ENCODE measurements around the gene LAMA1.

Gene LAMA1

GRCh38 chr18:7094427-7094826, 23.2 kb downstream of the LAMA1 start:
- no peaks in the 10 kb centered on the region for H3K27me3 ChIP-seq (ENCODE audit: insufficient read depth, low read length, poor library complexity, severe bottlenecking)
- no peaks in the 10 kb centered on the region for H4K20me1 ChIP-seq (ENCODE audit: insufficient read depth, low read length, poor library complexity, severe bottlenecking)
- H3K9me3 ChIP-seq (ENCODE audit: insufficient read depth, low read depth, low read length), result no peaks in the 10 kb centered on the region; the same call in 1 of the 2 replicates
- H3K4me3 ChIP-seq (ENCODE audit: low read length, poor library complexity, severe bottlenecking), result no peak overlapping the region
- no peaks in the 10 kb centered on the region for H3K9me2 ChIP-seq (replicated peaks; ENCODE audit: low read depth, low read length)
- TF ChIP-seq CTCF (conservative IDR thresholded peaks at IDR 0.05; ENCODE audit: low read length), result no peak
- no peak for TF ChIP-seq EZH2phosphoT487 (IDR thresholded peaks at IDR 0.05; ENCODE audit: borderline replicate concordance)
- no peaks in the 10 kb centered on the region for H3K36me3 ChIP-seq (ENCODE audit: insufficient read depth, low read length)
- H3K79me2 ChIP-seq (ENCODE audit: insufficient read depth, low read length), result no peaks in the 10 kb centered on the region
- H2AFZ ChIP-seq (ENCODE audit: low read length), result no peak overlapping the region
- H3K9ac ChIP-seq (ENCODE audit: low read depth, low read length, poor library complexity, severe bottlenecking), result no peak overlapping the region
- H3F3A ChIP-seq (ENCODE audit: low read depth), result no peaks in the 10 kb centered on the region
- H3K4me2 ChIP-seq (ENCODE audit: low read depth, low read length, poor library complexity, severe bottlenecking), result no peak overlapping the region
- H3K4me1 ChIP-seq (ENCODE audit: insufficient read depth, low read length, poor library complexity, severe bottlenecking), result no peaks in the 10 kb centered on the region

GRCh38 chr18:7090771-7091170, 26.8 kb downstream of the LAMA1 start:
- TF ChIP-seq EZH2phosphoT487 (IDR thresholded peaks at IDR 0.05; ENCODE audit: borderline replicate concordance), result no peak
- TF ChIP-seq CTCF (conservative IDR thresholded peaks at IDR 0.05; ENCODE audit: low read length), result no peak
- Histone ChIP-seq H3K36me3 (ENCODE audit: insufficient read depth, low read length) (no peaks in the 10 kb centered on the region), H3K9ac (ENCODE audit: low read depth, low read length, poor library complexity, severe bottlenecking) (no peak overlapping the region), H3K79me2 (ENCODE audit: insufficient read depth, low read length) (no peaks in the 10 kb centered on the region), H3K4me1 (ENCODE audit: insufficient read depth, low read length, poor library complexity, severe bottlenecking) (no peaks in the 10 kb centered on the region), H3K27me3 (ENCODE audit: insufficient read depth, low read length, poor library complexity, severe bottlenecking) (no peaks in the 10 kb centered on the region), H3K4me2 (ENCODE audit: low read depth, low read length, poor library complexity, severe bottlenecking) (no peak overlapping the region), H3K9me3 (ENCODE audit: insufficient read depth, low read depth, low read length) (no peaks in the 10 kb centered on the region; the same call in 1 of the 2 replicates), H3F3A (ENCODE audit: low read depth) (no peaks in the 10 kb centered on the region), H3K9me2 (replicated peaks; ENCODE audit: low read depth, low read length) (no peaks in the 10 kb centered on the region), H2AFZ (ENCODE audit: low read length) (no peak overlapping the region), H4K20me1 (ENCODE audit: insufficient read depth, low read length, poor library complexity, severe bottlenecking) (no peaks in the 10 kb centered on the region), H3K4me3 (ENCODE audit: low read length, poor library complexity, severe bottlenecking) (no peak overlapping the region)

GRCh38 chr18:7089369-7089768, 28.2 kb downstream of the LAMA1 start:
- no peaks in the 10 kb centered on the region for H3K36me3 ChIP-seq (ENCODE audit: insufficient read depth, low read length)
- no peaks in the 10 kb centered on the region for H3K27me3 ChIP-seq (ENCODE audit: insufficient read depth, low read length, poor library complexity, severe bottlenecking)
- H3K9me2 ChIP-seq (replicated peaks; ENCODE audit: low read depth, low read length), result no peaks in the 10 kb centered on the region
- no peaks in the 10 kb centered on the region; the same call in 1 of the 2 replicates for H3K9me3 ChIP-seq (ENCODE audit: insufficient read depth, low read depth, low read length)
- H3F3A ChIP-seq (ENCODE audit: low read depth), result no peaks in the 10 kb centered on the region
- H2AFZ ChIP-seq (ENCODE audit: low read length), result no peak overlapping the region
- no peak overlapping the region for H3K4me3 ChIP-seq (ENCODE audit: low read length, poor library complexity, severe bottlenecking)
- no peak overlapping the region for H3K9ac ChIP-seq (ENCODE audit: low read depth, low read length, poor library complexity, severe bottlenecking)
- no peak overlapping the region for H3K4me2 ChIP-seq (ENCODE audit: low read depth, low read length, poor library complexity, severe bottlenecking)
- H4K20me1 ChIP-seq (ENCODE audit: insufficient read depth, low read length, poor library complexity, severe bottlenecking), result no peaks in the 10 kb centered on the region
- no peaks in the 10 kb centered on the region for H3K79me2 ChIP-seq (ENCODE audit: insufficient read depth, low read length)
- TF ChIP-seq EZH2phosphoT487 (IDR thresholded peaks at IDR 0.05; ENCODE audit: borderline replicate concordance) (no peak), CTCF (conservative IDR thresholded peaks at IDR 0.05; ENCODE audit: low read length) (no peak)
- no peaks in the 10 kb centered on the region for H3K4me1 ChIP-seq (ENCODE audit: insufficient read depth, low read length, poor library complexity, severe bottlenecking)

Data from Loucy (cell line).